Dermis blood vessel endothelial cell (primary cell): ENCODE results near the gene SUPT6H. TPM values are rescaled to one million over a fixed set of nuclear protein-coding genes. Genes with fewer than 3 reads are reported as not detected.
A peak's percentile ranks its signal among the peaks of the same experiment; 100 is the strongest.

ENCODE experiments used
- DNase-seq: peaks from one replicate; pipeline ENCODE4 v3.0.0; 2010
- total RNA-seq: library from RNA; depleted of rRNA; stranded (reverse); fragments of >200 nt; gene quantifications from 2 replicates; pipeline ENCODE4 v1.2.3, GENCODE V29; 2014

SUPT6H gene
- total RNA-seq, 1 donor from 2014 or later = 42.2 TPM

- no peak for DNase-seq
Observed at GRCh38 chr17:28702752-28703150, 40.7 kb downstream of the SUPT6H start.

- DNase-seq = no peak
Observed at GRCh38 chr17:28703552-28704218, 41.7 kb downstream of the SUPT6H start.

- DNase-seq = no peak
Observed at GRCh38 chr17:28704219-28704858, 42.3 kb downstream of the SUPT6H start.

GRCh38 chr17:28705074-28705659, 43.2 kb downstream of the SUPT6H start:
- DNase-seq = no peak

GRCh38 chr17:28705728-28706334, 43.8 kb downstream of the SUPT6H start:
- no peak for DNase-seq

GRCh38 chr17:28706471-28707338, 44.7 kb downstream of the SUPT6H start:
- DNase-seq = no peak

- DNase-seq = no peak
Observed at GRCh38 chr17:28707339-28707720, 45.3 kb downstream of the SUPT6H start.

GRCh38 chr17:28710861-28711722, 49.1 kb downstream of the SUPT6H start:
- peak; percentile 88 for DNase-seq

- DNase-seq = no peak
Observed at GRCh38 chr17:28711723-28712031, 49.7 kb downstream of the SUPT6H start, which contains the start of gene PROCA1. Gene PROCA1 (minus strand): TSS chr17:28711888. CDS start chr17:28711660, 228 bp downstream.

GRCh38 chr17:28712032-28712704, 50.2 kb downstream of the SUPT6H start:
- peak; percentile 51 for DNase-seq

- DNase-seq = no peak
Observed at GRCh38 chr17:28712705-28713415, 50.9 kb downstream of the SUPT6H start.

- DNase-seq = no peak
Observed at GRCh38 chr17:28714281-28714680, 52.3 kb downstream of the SUPT6H start.

GRCh38 chr17:28715217-28715616, 53.2 kb downstream of the SUPT6H start:
- no peak for DNase-seq

- DNase-seq = peak; percentile 54
Observed at GRCh38 chr17:28716740-28717577, 55.0 kb downstream of the SUPT6H start.

- DNase-seq = peak; percentile 67
Observed at GRCh38 chr17:28717578-28718332, 55.8 kb downstream of the SUPT6H start, which contains the start of gene RAB34. Gene RAB34 (minus strand): TSS chr17:28717868. CDS start chr17:28717266, 602 bp downstream.

- DNase-seq = no peak
Observed at GRCh38 chr17:28718333-28719020, 56.5 kb downstream of the SUPT6H start.

- no peak for DNase-seq
Observed at GRCh38 chr17:28719021-28719433, 57.0 kb downstream of the SUPT6H start.
